ENCODE results near the gene RASAL2.

DNA sequence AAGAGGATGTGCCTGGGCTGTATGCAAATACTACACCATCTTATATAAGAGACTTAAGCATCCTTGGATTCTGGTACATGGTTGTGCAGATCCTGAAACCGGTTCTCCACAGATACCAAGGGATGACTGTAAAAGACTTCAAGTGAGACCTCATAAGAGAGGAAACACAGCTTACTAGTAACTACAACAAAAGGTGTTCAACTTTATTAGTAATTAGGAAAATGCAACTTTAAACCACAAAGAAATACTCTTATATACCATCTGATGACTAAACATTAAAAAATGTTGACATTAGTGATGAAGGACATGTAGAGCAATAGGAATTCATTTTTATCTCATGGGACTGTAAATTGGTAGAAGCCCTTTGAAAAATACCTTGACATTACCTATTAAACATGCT, 102.7 kb downstream of the RASAL2 start:
- TF ChIP-seq POLR2A (IDR thresholded peaks at IDR 0.05) = no peak
- TF ChIP-seq, protein P1, sequence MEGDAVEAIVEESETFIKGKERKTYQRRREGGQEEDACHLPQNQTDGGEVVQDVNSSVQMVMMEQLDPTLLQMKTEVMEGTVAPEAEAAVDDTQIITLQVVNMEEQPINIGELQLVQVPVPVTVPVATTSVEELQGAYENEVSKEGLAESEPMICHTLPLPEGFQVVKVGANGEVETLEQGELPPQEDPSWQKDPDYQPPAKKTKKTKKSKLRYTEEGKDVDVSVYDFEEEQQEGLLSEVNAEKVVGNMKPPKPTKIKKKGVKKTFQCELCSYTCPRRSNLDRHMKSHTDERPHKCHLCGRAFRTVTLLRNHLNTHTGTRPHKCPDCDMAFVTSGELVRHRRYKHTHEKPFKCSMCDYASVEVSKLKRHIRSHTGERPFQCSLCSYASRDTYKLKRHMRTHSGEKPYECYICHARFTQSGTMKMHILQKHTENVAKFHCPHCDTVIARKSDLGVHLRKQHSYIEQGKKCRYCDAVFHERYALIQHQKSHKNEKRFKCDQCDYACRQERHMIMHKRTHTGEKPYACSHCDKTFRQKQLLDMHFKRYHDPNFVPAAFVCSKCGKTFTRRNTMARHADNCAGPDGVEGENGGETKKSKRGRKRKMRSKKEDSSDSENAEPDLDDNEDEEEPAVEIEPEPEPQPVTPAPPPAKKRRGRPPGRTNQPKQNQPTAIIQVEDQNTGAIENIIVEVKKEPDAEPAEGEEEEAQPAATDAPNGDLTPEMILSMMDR (IDR thresholded peaks at IDR 0.05 in 8 of 11, conservative IDR thresholded peaks at IDR 0.05 in 3 of 11) = no peak

Data from spleen (tissue), 7 donors.